GM18517 (cell line): ENCODE results near the gene CCDC157.

Experiments used
- ATAC-seq: cut with Tn5 transposase; IDR thresholded peaks from one replicate; pipeline ENCODE4 v1.9.1; 2021; ENCODE audit warnings: mild to moderate bottlenecking, moderate library complexity; ENCODE audit not compliant: unreplicated experiment

Gene CCDC157

GRCh38 chr22:30351226-30351625, 5.6 kb upstream of the CCDC157 start:
- no peak for ATAC-seq

GRCh38 chr22:30354644-30355043, 2.2 kb upstream of the CCDC157 start:
- ATAC-seq, result no peak

- ATAC-seq, result no peak
Measured at GRCh38 chr22:30357236-30357570, 396 bp downstream of the CCDC157 start.

- no peak for ATAC-seq
Measured at GRCh38 chr22:30357650-30358215, 926 bp downstream of the CCDC157 start.

- no peak for ATAC-seq
Measured at GRCh38 chr22:30358541-30358940, 1.7 kb downstream of the CCDC157 start.

- ATAC-seq, result no peak
Measured at GRCh38 chr22:30361916-30362650, 5.3 kb downstream of the CCDC157 start.

GRCh38 chr22:30362651-30363281, 6.0 kb downstream of the CCDC157 start:
- no peak for ATAC-seq

- ATAC-seq, result no peak
Measured at GRCh38 chr22:30365891-30366290, 9.1 kb downstream of the CCDC157 start.

- no peak for ATAC-seq
Measured at GRCh38 chr22:30368420-30368819, 11.6 kb downstream of the CCDC157 start.

GRCh38 chr22:30370641-30371230, 13.9 kb downstream of the CCDC157 start:
- no peak for ATAC-seq

GRCh38 chr22:30371321-30371720, 14.5 kb downstream of the CCDC157 start:
- ATAC-seq, result no peak

GRCh38 chr22:30371981-30372380, 15.2 kb downstream of the CCDC157 start:
- ATAC-seq, result no peak

GRCh38 chr22:30372915-30373314, 16.1 kb downstream of the CCDC157 start:
- no peak for ATAC-seq

GRCh38 chr22:30373331-30374325, 16.8 kb downstream of the CCDC157 start:
- no peak for ATAC-seq

GRCh38 chr22:30375312-30375849, 18.6 kb downstream of the CCDC157 start:
- no peak for ATAC-seq

GRCh38 chr22:30380011-30380410, 23.2 kb downstream of the CCDC157 start:
- no peak for ATAC-seq

GRCh38 chr22:30381264-30381663, 24.5 kb downstream of the CCDC157 start:
- no peak for ATAC-seq

GRCh38 chr22:30382340-30382739, 25.5 kb downstream of the CCDC157 start:
- ATAC-seq, result no peak

GRCh38 chr22:30383061-30383460, 26.3 kb downstream of the CCDC157 start:
- no peak for ATAC-seq

GRCh38 chr22:30385942-30386341, 29.1 kb downstream of the CCDC157 start:
- no peak for ATAC-seq

GRCh38 chr22:30386608-30386959, 29.8 kb downstream of the CCDC157 start:
- no peak for ATAC-seq
